HEK293 (cell line): Measurements from ENCODE around the gene KCTD12.

ENCODE experiments used
- CTCF ChIA-PET: fragments of 350-600 bp; formaldehyde crosslinking; extraction: SDS; loops from one replicate; lab custom pipeline; 2021; ENCODE audit warnings: antibody characterized with exemption; lab: Yijun Ruan, JAX
- POLR2A ChIA-PET: fragments of 300-600 bp; formaldehyde crosslinking; extraction: SDS; loops from one replicate; lab custom pipeline; 2020; ENCODE audit warnings: antibody characterized with exemption, inconsistent platforms; lab: Yijun Ruan, JAX
- H3K27ac ChIP-seq: fragments of 200-500 bp; sonication (Bioruptor generic); 2 replicates; pipeline ENCODE4 v1.5.1; 2014; ENCODE audit warnings: low read depth, low read length, control low read depth, inconsistent platforms; ENCODE audit errors: extremely low read depth
- H3K36me3 ChIP-seq, 2 experiments: fragments of 200-500 bp in 1 of 2; sonication (Bioruptor generic) in 1 of 2; 1 replicate in 1 of 2; 2 replicates in 1 of 2; pipeline ENCODE4 v1.5.1; 2014 to 2017; ENCODE audit warnings: inconsistent platforms in 2 of 2, low read length in 2 of 2; ENCODE audit not compliant: control insufficient read depth in 2 of 2, insufficient read depth in 1 of 2
- H3K4me1 ChIP-seq: fragments of 200-500 bp; sonication (Bioruptor generic); 2 replicates; pipeline ENCODE4 v1.5.1; 2014; ENCODE audit warnings: mild to moderate bottlenecking, low read length, inconsistent platforms; ENCODE audit not compliant: control insufficient read depth, insufficient read depth
- H3K4me3 ChIP-seq: 2 replicates; pipeline ENCODE4 v1.5.1; 2011; ENCODE audit warnings: low read depth, mild to moderate bottlenecking, control low read depth, low read length, moderate library complexity
- H3K9me3 ChIP-seq: fragments of 200-500 bp; sonication (Bioruptor generic); 2 replicates; pipeline ENCODE4 v1.5.1; 2014; ENCODE audit warnings: low read depth, low read length, inconsistent platforms; ENCODE audit not compliant: control insufficient read depth, insufficient read depth
- ELK4 ChIP-seq: IDR thresholded peaks from 2 replicates; pipeline ENCODE4 v1.6.1; 2011; ENCODE audit warnings: mild to moderate bottlenecking, low read depth, low read length, borderline replicate concordance
- FEZF1 ChIP-seq: fragments of 450-650 bp; formaldehyde crosslinking; IDR thresholded peaks from 2 replicates; pipeline ENCODE4 v1.5.1; 2016; ENCODE audit warnings: missing biosample characterization, missing genetic modification characterization
- PRDM2 ChIP-seq: fragments of 450-650 bp; formaldehyde crosslinking; IDR thresholded peaks from 2 replicates; pipeline ENCODE4 v1.5.1; 2016; ENCODE audit warnings: missing biosample characterization, missing genetic modification characterization, borderline replicate concordance
- SP2 ChIP-seq: fragments of 450-650 bp; formaldehyde crosslinking; IDR thresholded peaks from 2 replicates; pipeline ENCODE4 v1.5.1; 2016; ENCODE audit warnings: missing biosample characterization, missing genetic modification characterization
- ZFP37 ChIP-seq: fragments of 450-650 bp; formaldehyde crosslinking; IDR thresholded peaks from 2 replicates; pipeline ENCODE4 v1.5.1; 2016; ENCODE audit warnings: missing biosample characterization, missing genetic modification characterization
- ZNF114 ChIP-seq: fragments of 450-650 bp; formaldehyde crosslinking; IDR thresholded peaks from 2 replicates; pipeline ENCODE4 v1.5.0; 2017; ENCODE audit warnings: missing biosample characterization, missing genetic modification characterization
- ZNF19 ChIP-seq: fragments of 450-650 bp; formaldehyde crosslinking; IDR thresholded peaks from 2 replicates; pipeline ENCODE4; 2016; ENCODE audit warnings: missing biosample characterization, missing genetic modification characterization, low read depth
- ZNF202 ChIP-seq: fragments of 450-650 bp; formaldehyde crosslinking; IDR thresholded peaks from 2 replicates; pipeline ENCODE4 v1.5.1; 2016; ENCODE audit warnings: missing biosample characterization, missing genetic modification characterization, borderline replicate concordance
- ZNF280C ChIP-seq: fragments of 450-650 bp; formaldehyde crosslinking; IDR thresholded peaks from 2 replicates; pipeline ENCODE4 v1.5.1; 2016; ENCODE audit warnings: missing biosample characterization, missing genetic modification characterization
- ZNF311 ChIP-seq: fragments of 450-650 bp; formaldehyde crosslinking; IDR thresholded peaks from 2 replicates; pipeline ENCODE4 v1.5.1; 2017; ENCODE audit warnings: missing biosample characterization, missing genetic modification characterization, borderline replicate concordance
- ZNF549 ChIP-seq: fragments of 450-650 bp; IDR thresholded peaks from 2 replicates; pipeline ENCODE4 v1.5.1; 2018; ENCODE audit warnings: missing biosample characterization, missing genetic modification characterization, mild to moderate bottlenecking, inconsistent platforms, moderate library complexity
- ZNF561 ChIP-seq: fragments of 450-650 bp; IDR thresholded peaks from 2 replicates; pipeline ENCODE4 v1.5.1; 2018; ENCODE audit warnings: missing biosample characterization, missing genetic modification characterization, borderline replicate concordance
- ZNF645 ChIP-seq: fragments of 450-650 bp; formaldehyde crosslinking; IDR thresholded peaks from 2 replicates; pipeline ENCODE4; 2016; ENCODE audit warnings: missing biosample characterization, missing genetic modification characterization
- ZNF785 ChIP-seq: fragments of 450-650 bp; formaldehyde crosslinking; IDR thresholded peaks from 2 replicates; pipeline ENCODE4 v1.5.1; 2016; ENCODE audit warnings: missing biosample characterization, missing genetic modification characterization
- ZNF791 ChIP-seq: fragments of 450-650 bp; formaldehyde crosslinking; IDR thresholded peaks from 2 replicates; pipeline ENCODE4 v1.5.1; 2016; ENCODE audit warnings: missing biosample characterization, missing genetic modification characterization
- ZSCAN23 ChIP-seq: fragments of 450-650 bp; formaldehyde crosslinking; IDR thresholded peaks from 2 replicates; pipeline ENCODE4 v1.5.1; 2016; ENCODE audit warnings: missing biosample characterization, missing genetic modification characterization

The KCTD12 gene

GRCh38 chr13:76892488-76892887, 6.3 kb upstream of the KCTD12 start (continued):
- TF ChIP-seq PRDM2 (tag by site-specific recombination), result no peak

- Histone ChIP-seq H3K4me3 (no peak overlapping the region), H3K4me1 (no peaks in the 10 kb centered on the region), H3K9me3 (no peaks in the 10 kb centered on the region)
- CTCF ChIA-PET, result interaction anchor here (0.7 to 1.0 kb wide), 2 partner anchors 12 to 57 kb away, joined by 3 to 4 read pairs; no protein-coding TSS in a partner anchor
- TF ChIP-seq ZNF311 (no peak), ZNF645 (no peak), ZNF114 (tag by site-specific recombination) (no peak)
- TF ChIP-seq, all 188 proteins: peak for 0
- POLR2A ChIA-PET, result no interaction called here
- Histone ChIP-seq H3K27ac (no peak overlapping the region), H3K36me3 (no peaks in the 10 kb centered on the region)
Measured at GRCh38 chr13:76890021-76890420, 3.8 kb upstream of the KCTD12 start.

- CTCF ChIA-PET, result interaction anchor here (0.7 to 2.4 kb wide), 4 partner anchors 13 to 91 kb away, joined by 3 to 10 read pairs (median 5); no protein-coding TSS in a partner anchor
- Histone ChIP-seq H3K27ac (no peak overlapping the region), H3K4me1 (no peaks in the 10 kb centered on the region), H3K9me3 (no peaks in the 10 kb centered on the region), H3K4me3 (no peak overlapping the region), H3K36me3 (no peaks in the 10 kb centered on the region)
- POLR2A ChIA-PET, result no interaction called here
- TF ChIP-seq ZNF202 (tag by site-specific recombination) (no peak), ELK4 (no peak), ZNF280C (tag by site-specific recombination) (no peak), ZNF549 (tag by site-specific recombination) (no peak), ZNF791 (tag by site-specific recombination) (no peak), ZNF19 (tag by site-specific recombination) (no peak), FEZF1 (no peak), SP2 (tag by site-specific recombination) (no peak), ZNF785 (no peak), ZSCAN23 (tag by site-specific recombination) (no peak), ZNF561 (tag by site-specific recombination) (no peak), ZFP37 (tag by site-specific recombination) (no peak)
Measured at GRCh38 chr13:76889254-76889653, 3.0 kb upstream of the KCTD12 start.
